Lower leg skin (tissue), 3 donors: Measurements from ENCODE around the gene BFSP2.

Source experiments
- POLR2A ChIP-seq, 2 donors: fragments of 450-650 bp; IDR thresholded peaks; one replicate each; pipeline ENCODE4 v1.6.1; 2016 to 2017; ENCODE audit warnings: antibody characterized with exemption in 2 of 2, mild to moderate bottlenecking in 1 of 2, moderate library complexity in 1 of 2
- TF ChIP-seq, protein P1 (sequence below), 3 donors: fragments of 450-650 bp; IDR thresholded peaks; one replicate each; pipeline ENCODE4 v1.5.1; 2016; ENCODE audit warnings: antibody characterized with exemption in 3 of 3, mild to moderate bottlenecking in 3 of 3, moderate library complexity in 2 of 3

DNA sequence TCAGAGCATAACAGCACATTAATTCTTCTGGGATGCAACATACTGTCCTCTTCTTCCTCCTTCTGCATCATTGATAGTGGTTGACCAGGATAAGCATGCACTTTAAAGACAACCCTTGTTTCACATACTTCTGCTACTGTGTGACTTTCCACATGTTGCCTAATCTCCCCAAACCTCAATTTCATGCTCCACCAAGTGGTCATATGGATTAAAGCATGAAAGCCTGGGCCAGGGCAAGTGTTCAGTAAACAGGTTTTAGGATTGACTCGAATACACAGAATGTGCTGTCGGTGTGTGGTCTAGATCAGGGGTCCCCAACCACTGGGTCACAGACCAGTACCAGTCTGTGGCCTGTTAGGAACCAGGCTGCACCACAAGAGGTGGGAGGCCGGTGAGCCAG is 22.5 kb upstream of the BFSP2 start:
- TF ChIP-seq, protein P1, sequence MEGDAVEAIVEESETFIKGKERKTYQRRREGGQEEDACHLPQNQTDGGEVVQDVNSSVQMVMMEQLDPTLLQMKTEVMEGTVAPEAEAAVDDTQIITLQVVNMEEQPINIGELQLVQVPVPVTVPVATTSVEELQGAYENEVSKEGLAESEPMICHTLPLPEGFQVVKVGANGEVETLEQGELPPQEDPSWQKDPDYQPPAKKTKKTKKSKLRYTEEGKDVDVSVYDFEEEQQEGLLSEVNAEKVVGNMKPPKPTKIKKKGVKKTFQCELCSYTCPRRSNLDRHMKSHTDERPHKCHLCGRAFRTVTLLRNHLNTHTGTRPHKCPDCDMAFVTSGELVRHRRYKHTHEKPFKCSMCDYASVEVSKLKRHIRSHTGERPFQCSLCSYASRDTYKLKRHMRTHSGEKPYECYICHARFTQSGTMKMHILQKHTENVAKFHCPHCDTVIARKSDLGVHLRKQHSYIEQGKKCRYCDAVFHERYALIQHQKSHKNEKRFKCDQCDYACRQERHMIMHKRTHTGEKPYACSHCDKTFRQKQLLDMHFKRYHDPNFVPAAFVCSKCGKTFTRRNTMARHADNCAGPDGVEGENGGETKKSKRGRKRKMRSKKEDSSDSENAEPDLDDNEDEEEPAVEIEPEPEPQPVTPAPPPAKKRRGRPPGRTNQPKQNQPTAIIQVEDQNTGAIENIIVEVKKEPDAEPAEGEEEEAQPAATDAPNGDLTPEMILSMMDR (IDR thresholded peaks at IDR 0.05): no peak
- no peak for TF ChIP-seq POLR2A (IDR thresholded peaks at IDR 0.05)
